HG02938 (cell line): Measurements from ENCODE around the gene CD247.

Experiments
- ATAC-seq: cut with Tn5 transposase; IDR thresholded peaks from one replicate; pipeline ENCODE4 v1.9.1; 2021; ENCODE audit warnings: mild to moderate bottlenecking, moderate library complexity; ENCODE audit not compliant: unreplicated experiment

CD247 gene

GRCh38 chr1:167489571-167490340 lies 28.6 kb downstream of the CD247 start:
- no peak for ATAC-seq

- no peak for ATAC-seq
These were observed 29.5 kb downstream of the CD247 start for GRCh38 chr1:167488786-167489185.

GRCh38 chr1:167487614-167488013 lies 30.7 kb downstream of the CD247 start:
- ATAC-seq = no peak

GRCh38 chr1:167486090-167486824 lies 32.1 kb downstream of the CD247 start:
- no peak for ATAC-seq

DNA sequence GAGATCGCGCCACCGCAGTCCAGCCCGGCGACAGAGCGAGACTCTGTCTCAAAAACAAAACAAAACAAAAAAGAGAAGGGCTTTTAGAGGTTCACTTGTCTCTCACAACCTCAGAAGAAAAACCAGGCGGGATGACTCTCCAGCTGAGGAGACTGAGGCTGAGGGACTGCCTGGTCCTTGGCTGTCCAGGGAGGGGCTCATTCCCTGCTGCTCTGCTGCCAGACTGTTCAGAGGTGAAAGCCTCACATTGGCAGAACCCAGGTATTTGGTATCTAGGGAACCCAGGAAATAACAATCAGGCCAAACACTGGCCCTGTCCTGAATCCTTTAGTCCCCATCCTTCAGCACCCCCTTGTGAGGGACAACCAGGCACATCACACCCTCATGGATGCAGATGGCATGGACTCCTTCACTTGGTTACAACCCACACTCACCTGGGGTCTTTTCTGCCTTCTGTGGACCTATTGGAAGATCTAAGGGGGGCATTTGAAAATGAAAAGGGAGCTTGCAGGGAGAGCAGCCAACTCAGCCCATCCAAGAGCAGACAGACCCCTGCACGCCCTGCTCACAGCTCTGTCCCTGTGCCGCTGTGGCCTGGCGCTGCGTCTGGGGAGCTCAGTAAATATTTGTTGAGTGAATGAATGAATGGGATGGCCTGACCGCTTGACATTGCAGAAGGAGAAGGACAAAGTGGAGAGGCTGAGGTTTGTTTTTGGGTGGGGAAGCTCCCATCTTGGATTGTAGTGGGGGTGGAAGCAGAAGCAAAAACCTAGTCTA lies 33.4 kb downstream of the CD247 start:
- ATAC-seq = no peak

GRCh38 chr1:167483790-167484189 lies 34.5 kb downstream of the CD247 start:
- no peak for ATAC-seq

DNA sequence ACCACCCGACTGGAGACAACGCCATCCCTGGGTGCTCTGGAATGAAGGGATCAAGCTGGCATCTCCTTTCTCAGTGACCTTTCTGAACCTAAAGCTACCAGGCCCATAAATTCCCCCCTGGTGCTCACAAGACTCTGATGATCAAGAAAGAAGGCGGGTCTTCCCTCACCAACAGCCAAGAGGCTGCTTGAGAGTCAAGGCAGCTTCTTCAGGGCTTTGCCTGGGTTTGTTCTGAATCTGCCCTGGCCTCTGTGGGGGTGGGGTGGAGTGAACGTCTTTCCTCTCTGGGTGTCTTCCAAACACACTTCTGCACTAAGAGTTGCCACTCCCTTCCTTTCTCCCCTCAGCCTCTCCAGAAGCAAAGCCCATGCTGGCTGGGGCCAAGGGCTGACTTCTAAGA lies 36.1 kb downstream of the CD247 start:
- no peak for ATAC-seq

GRCh38 chr1:167479331-167479979 lies 38.9 kb downstream of the CD247 start:
- no peak for ATAC-seq

- ATAC-seq = no peak
These were observed 40.3 kb downstream of the CD247 start for GRCh38 chr1:167477986-167478385.

DNA sequence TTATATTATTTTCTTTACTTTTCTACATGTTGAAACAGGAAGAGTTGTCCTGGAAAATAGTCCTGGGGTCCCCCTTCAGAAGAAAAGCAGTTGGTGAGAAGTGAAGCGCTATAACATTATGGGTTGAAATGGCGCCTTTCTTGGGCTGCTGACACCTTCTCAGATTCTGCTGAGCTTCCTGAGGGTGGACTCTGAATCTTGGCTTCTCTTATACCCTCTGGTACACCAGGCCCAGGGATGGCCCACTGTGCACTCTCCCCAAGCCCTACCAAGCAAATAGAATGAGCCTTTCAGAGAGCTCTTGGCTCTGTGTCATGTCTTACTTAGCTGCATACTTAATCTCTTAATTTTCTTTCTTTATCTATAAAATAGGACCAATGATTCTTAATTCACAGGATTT lies 42.3 kb downstream of the CD247 start:
- ATAC-seq = no peak

GRCh38 chr1:167474191-167474641 lies 44.1 kb downstream of the CD247 start:
- no peak for ATAC-seq

DNA sequence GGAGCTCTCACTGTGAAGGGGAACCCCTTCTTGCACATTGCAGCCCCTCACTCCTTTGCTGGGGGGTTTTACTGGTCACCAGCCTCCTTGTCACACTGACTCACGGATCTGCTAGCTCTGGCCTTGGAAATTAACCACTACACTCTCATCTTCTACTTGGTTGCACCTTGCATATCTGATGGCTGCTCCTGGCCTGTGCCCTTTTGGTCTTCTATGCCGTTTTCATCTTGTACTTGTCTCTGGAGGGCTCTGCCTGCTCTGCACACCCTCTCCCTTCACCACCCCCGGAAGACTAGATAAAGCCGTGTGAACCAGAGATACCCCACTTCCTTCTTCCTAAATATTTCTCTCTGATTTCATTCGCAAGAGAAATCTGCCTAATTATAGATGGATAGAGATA lies 44.6 kb downstream of the CD247 start:
- ATAC-seq = no peak

DNA sequence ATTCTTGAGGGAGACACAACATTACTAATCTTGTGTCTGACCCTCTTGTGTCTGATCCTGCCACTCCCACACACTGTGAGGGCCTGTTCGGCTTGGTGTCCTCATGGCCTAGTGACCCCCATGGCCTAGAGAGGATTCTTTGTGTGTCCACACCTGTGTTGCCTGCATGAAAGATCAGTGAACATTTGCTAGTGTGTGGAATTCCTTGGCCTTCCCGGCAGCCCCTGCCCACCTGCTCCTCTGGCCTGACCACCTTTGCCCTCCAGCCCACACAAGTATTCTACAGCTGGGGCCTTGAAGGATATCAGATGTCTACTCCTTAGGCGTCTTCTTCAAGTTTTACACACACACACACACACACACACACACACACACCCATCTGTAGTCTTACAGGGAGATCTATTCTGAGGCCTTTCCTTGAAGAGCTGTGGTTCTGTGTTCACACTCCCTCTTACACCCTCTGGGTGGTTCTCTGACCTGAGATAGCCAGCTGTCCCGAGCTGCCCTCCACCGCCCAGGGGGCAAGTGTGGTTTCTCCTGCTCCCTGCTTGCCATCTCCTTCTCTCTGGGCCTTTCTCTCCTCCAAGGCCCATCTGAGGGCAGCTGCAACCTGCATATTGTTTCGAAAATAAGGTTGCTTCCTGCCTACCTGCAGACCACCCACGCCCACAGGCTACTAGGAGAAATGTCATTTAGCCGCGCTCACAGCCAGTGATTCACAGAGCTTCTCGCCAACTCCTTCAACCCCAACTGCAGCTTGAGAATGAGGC lies 45.4 kb downstream of the CD247 start:
- ATAC-seq = no peak

DNA sequence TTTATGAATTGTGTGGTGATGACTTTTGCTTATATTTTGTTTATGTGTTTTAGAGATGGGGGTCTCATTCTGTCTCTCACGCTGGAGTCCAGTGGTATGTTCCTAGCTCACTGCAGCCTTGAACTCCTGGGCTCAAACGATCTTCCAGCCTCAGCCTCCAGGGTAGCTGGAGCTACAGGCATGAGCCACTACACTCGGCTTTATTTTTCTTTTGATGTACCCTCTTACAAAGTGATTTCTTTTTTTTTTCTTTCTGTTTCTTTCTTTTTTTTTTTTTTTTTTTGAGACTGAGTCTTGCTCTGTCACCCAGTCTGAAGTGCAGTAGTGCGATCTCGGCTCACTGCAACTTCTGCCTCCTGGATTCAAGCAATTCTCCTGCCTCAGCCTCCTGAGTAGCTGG lies 46.8 kb downstream of the CD247 start:
- no peak for ATAC-seq

- ATAC-seq = no peak
These were observed 48.9 kb downstream of the CD247 start for GRCh38 chr1:167469280-167469965.

DNA sequence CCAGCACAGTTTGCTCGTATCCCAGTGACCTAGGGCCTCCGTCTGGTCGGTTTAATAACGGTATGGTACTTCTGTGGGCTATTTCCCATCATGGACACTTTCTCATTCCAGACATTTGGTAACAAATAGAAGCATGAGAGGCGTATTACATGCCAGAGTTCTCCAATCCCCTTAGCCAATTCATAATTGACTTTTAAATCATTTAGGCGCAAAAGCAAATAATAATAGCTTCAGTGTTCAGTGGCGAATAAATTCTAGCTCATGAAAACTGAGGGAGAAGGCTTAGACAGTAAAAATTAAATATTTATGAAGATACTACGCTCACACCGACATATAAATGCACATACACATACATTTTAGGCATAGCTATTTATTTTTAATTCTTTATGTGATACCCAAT lies 50.6 kb downstream of the CD247 start:
- ATAC-seq = no peak

DNA sequence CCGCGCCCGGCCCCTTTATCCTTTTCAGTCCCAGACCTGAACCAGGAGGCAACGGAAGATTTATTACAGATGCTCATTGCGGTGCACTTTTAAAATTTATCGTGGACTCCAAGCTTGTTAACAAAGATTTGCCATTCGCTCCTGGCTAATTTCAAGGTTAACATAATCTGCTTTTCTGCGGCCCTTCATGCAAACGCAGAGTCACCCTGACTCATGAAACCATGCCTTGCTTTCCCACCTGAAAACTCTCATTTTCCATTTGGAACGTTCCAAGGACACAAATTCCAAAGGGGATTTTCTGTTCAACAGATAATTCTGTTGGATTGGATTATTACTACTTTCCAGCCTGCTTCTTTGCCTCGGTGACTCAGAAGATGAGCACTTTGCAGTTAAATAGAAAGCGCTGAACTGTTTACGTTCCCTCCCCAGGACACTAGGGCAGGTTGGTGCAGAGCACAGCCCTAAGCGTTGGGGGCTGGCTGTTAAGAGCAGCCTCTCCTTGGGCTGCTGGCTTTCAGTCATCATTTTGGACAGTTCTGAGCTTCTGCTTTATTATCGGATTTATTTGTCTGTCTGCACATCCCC lies 51.1 kb downstream of the CD247 start:
- no peak for ATAC-seq

DNA sequence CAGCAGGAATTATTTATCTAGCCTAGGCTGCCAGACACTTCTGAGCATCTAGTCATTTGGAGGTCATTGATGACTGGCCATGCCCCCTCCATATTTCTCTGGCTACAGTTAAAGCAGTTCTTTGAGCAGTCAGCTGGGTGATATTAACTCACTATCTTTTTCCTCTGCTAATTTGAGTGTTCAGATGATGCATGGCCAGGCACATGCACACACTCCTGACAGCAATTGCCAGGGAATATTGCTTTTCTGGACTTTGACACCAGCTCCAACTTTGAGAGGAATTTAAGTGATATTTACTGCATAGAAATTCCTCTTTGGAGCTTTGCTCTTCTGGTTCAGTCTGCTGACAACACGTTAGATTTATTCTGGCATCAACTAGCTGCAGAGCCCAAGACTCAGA lies 52.6 kb downstream of the CD247 start:
- ATAC-seq = no peak

DNA sequence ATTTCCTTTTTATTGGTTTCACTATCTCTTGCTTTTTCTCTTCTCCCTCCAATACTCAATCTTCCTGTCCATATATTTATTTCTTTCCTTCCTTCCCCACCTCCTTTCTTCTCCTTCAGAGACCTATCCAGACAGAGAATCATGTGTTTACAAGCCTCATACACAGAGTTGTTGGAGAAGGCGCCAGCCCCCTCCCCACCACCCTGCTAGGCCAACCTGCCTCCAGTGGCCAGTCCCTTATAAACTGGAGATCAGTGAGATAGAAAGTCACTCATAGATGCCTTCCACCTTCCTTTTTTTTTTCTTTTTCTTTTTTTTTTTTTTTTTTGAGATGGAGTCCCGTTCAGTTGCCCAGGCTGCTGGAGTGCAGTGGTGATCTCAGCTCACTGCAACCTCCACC lies 53.3 kb downstream of the CD247 start:
- no peak for ATAC-seq
